Ovary (tissue), 3 donors: ENCODE results near the gene IGFLR1.

ENCODE experiments used
- CTCF ChIP-seq, 3 donors: fragments of 450-650 bp in 2 of 3; fragments of 200-600 bp in 1 of 3; IDR thresholded peaks; one replicate each; pipeline versions ENCODE4 v1.5.1 to v1.8.0; 2016 to 2022; ENCODE audit warnings: antibody characterized with exemption in 3 of 3, mild to moderate bottlenecking in 1 of 3
- EP300 ChIP-seq: sonication (generic); formaldehyde crosslinking; IDR thresholded peaks from one replicate; pipeline ENCODE4 v1.6.1; 2017; ENCODE audit warnings: antibody characterized with exemption
- POLR2A ChIP-seq: fragments of 450-650 bp; IDR thresholded peaks from one replicate; pipeline ENCODE4 v1.6.1; 2017; ENCODE audit warnings: antibody characterized with exemption, mild to moderate bottlenecking, moderate library complexity
- donor health status: DM: no; HTN: no; CAD: no.

DNA sequence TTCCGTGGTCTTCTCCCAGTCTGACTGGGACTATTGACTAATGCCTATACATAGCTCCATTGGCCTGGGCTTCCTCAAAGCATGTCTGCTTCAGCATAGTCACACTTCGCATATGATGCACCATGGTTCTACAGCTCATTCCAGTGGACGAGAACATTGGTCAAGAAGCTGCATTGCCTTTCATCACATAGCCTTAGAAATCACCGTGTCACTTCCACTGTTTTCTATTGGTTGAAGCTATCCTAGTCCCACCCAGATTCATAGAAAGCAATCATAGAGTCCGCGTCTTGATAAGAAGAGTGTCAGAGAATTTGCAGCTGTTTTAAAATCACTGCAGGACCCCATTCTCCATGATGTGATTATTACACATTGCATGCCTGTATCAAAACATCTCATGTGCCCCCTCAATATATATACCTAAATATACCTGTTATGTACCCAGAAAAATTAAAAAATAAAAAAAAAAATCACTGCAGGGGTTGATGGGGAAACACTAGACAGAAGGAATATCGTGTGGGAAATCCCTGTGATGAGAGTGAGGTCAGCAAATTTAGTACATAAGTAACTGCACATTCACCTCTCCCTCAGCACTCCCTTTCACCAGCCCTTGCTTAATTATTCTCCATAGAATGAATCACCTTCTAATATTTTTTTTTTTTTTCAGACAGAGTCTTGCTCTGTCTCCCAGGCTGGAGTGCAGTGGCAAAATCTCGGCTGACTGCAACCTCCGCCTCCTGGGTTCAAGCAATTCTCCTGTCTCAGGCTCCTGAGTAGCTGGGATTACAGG, 31.0 kb upstream of the IGFLR1 start:
- TF ChIP-seq CTCF (IDR thresholded peaks at IDR 0.05) (no peak), POLR2A (no peak), EP300 (no peak)
